22Rv1 (cell line): ENCODE measurements around the gene ARMCX6.
"Not testable (repeated sequence)": the region's sequence is repeated elsewhere in the genome, so short reads cannot be mapped to it uniquely, and the experiment has no call there.

ENCODE experiments used
- ZFX ChIP-seq: fragments of 450-650 bp; IDR thresholded peaks from 2 replicates; pipeline ENCODE4 v1.6.1; 2017; ENCODE audit warnings: antibody characterized with exemption, borderline replicate concordance
- TF ChIP-seq, protein P1 (sequence below): fragments of 450-650 bp; IDR thresholded peaks from 2 replicates; pipeline ENCODE4 v1.5.1; 2017; ENCODE audit warnings: mild to moderate bottlenecking

DNA sequence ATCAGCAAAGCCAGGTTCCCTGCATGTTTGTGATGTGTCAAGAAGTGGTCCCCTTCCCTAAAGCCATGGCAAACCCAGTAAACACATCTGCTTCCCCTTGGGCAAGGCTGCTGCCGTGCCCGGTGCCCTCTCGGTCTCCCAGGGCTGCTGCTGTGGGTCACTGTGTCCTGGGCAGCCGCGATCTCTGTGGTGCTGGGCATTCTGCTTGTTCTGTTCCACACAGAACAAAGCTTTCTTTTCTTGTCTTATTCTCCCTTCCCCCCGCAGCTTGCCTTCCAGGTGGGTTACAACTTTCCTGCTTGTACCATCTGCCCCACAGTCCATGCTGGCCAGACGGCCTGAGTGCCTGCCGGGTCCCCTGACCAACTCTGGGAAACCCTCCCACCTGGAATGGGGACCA lies 18.2 kb downstream of the ARMCX6 start:
- TF ChIP-seq, protein P1, sequence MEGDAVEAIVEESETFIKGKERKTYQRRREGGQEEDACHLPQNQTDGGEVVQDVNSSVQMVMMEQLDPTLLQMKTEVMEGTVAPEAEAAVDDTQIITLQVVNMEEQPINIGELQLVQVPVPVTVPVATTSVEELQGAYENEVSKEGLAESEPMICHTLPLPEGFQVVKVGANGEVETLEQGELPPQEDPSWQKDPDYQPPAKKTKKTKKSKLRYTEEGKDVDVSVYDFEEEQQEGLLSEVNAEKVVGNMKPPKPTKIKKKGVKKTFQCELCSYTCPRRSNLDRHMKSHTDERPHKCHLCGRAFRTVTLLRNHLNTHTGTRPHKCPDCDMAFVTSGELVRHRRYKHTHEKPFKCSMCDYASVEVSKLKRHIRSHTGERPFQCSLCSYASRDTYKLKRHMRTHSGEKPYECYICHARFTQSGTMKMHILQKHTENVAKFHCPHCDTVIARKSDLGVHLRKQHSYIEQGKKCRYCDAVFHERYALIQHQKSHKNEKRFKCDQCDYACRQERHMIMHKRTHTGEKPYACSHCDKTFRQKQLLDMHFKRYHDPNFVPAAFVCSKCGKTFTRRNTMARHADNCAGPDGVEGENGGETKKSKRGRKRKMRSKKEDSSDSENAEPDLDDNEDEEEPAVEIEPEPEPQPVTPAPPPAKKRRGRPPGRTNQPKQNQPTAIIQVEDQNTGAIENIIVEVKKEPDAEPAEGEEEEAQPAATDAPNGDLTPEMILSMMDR = not testable (repeated sequence)
- not testable (repeated sequence) for TF ChIP-seq ZFX
